Neural progenitor cell (in vitro differentiated cells): ENCODE results near the gene PAK6. TPM values are rescaled to one million over a fixed set of nuclear protein-coding genes. Genes with fewer than 3 reads are reported as not detected.

Experiments used
- DNase-seq: peaks from one replicate; pipeline ENCODE4 v3.0.0-alpha.2; 2016; ENCODE audit warnings: low spot score
- H2AFZ ChIP-seq: fragments of 200-600 bp; sonication (generic); replicated peaks from 2 replicates; pipeline ENCODE4 v1.6.1; 2016; ENCODE audit warnings: antibody characterized with exemption
- H3F3A ChIP-seq: fragments of 200-600 bp; sonication (generic); 2 replicates; pipeline ENCODE4 v1.6.1; 2016; ENCODE audit warnings: antibody characterized with exemption, low read depth
- H3K27ac ChIP-seq: fragments of 200-600 bp; sonication (generic); 2 replicates; pipeline ENCODE4 v1.5.1; 2016; ENCODE audit warnings: mild to moderate bottlenecking
- H3K27me3 ChIP-seq: fragments of 200-600 bp; sonication (generic); 2 replicates; pipeline ENCODE4 v1.6.1; 2016; ENCODE audit warnings: mild to moderate bottlenecking, moderate library complexity
- H3K36me3 ChIP-seq: fragments of 200-600 bp; sonication (generic); 2 replicates; pipeline ENCODE4 v1.5.1; 2016
- H3K4me1 ChIP-seq: fragments of 200-600 bp; sonication (generic); 2 replicates; pipeline ENCODE4 v1.6.1; 2016; ENCODE audit warnings: mixed run types
- H3K4me2 ChIP-seq: fragments of 200-600 bp; sonication (generic); 2 replicates; pipeline ENCODE4 v1.6.1; 2016
- H3K4me3 ChIP-seq: fragments of 200-600 bp; sonication (generic); 2 replicates; pipeline ENCODE4 v1.5.1; 2016
- H3K79me2 ChIP-seq: fragments of 200-600 bp; sonication (generic); 2 replicates; pipeline ENCODE4 v1.6.1; 2016; ENCODE audit warnings: low read depth
- H3K9ac ChIP-seq: fragments of 200-600 bp; sonication (generic); 2 replicates; pipeline ENCODE4 v1.6.1; 2016
- H3K9me3 ChIP-seq: fragments of 200-600 bp; sonication (generic); 2 replicates; pipeline ENCODE4 v1.5.1; 2016; ENCODE audit warnings: low read depth
- H4K20me1 ChIP-seq: fragments of 200-600 bp; sonication (generic); 2 replicates; pipeline ENCODE4 v1.6.1; 2016; ENCODE audit warnings: low read depth
- H3K27ac Mint-ChIP-seq: 3 replicates; pipeline ENCODE4 v1.8.0; 2021; ENCODE audit warnings: mixed read lengths
- H3K27me3 Mint-ChIP-seq: 2 replicates; pipeline ENCODE4 v1.8.0; 2022; ENCODE audit warnings: low read depth, mild to moderate bottlenecking, inconsistent platforms, moderate library complexity, mixed read lengths; ENCODE audit not compliant: insufficient read depth
- H3K36me3 Mint-ChIP-seq: 3 replicates; pipeline ENCODE4 v1.8.0; 2021; ENCODE audit warnings: mixed read lengths
- H3K4me1 Mint-ChIP-seq: 3 replicates; pipeline ENCODE4 v1.8.0; 2021; ENCODE audit warnings: mixed read lengths
- H3K4me3 Mint-ChIP-seq: 3 replicates; pipeline ENCODE4 v1.8.0; 2021; ENCODE audit warnings: mild to moderate bottlenecking, moderate library complexity, mixed read lengths
- H3K9me3 Mint-ChIP-seq: 3 replicates; pipeline ENCODE4 v1.8.0; 2020; ENCODE audit warnings: mixed read lengths
- CTCF ChIP-seq: fragments of 200-600 bp; sonication (generic); IDR thresholded peaks from 2 replicates; pipeline ENCODE4 v1.5.1; 2017; ENCODE audit warnings: antibody characterized with exemption, mild to moderate bottlenecking
- EZH2 ChIP-seq: fragments of 200-600 bp; sonication (generic); IDR thresholded peaks from 2 replicates; pipeline ENCODE4 v1.6.1; 2017; ENCODE audit warnings: antibody characterized with exemption, mild to moderate bottlenecking, moderate library complexity
- EZH2phosphoT487 ChIP-seq: fragments of 200-600 bp; sonication (generic); IDR thresholded peaks from 2 replicates; pipeline ENCODE4 v1.6.1; 2017; ENCODE audit warnings: antibody characterized with exemption
- total RNA-seq: library from RNA; depleted of rRNA; stranded (reverse); fragments of >200 nt; gene quantifications from 2 replicates; pipeline ENCODE4 v1.2.3, GENCODE V29; 2015; ENCODE audit warnings: low replicate concordance

PAK6 gene
- total RNA-seq, 1 donor from 2014 or later: not detected

GRCh38 chr15:40286794-40287193 is 47.9 kb downstream of the PAK6 start:
- no peak overlapping the region for H3K4me3 Mint-ChIP-seq
- H2AFZ ChIP-seq: no peak overlapping the region
- peaks cover 9% of the 10 kb centered on the region for H4K20me1 ChIP-seq
- H3K27ac Mint-ChIP-seq: no peak overlapping the region
- H3K79me2 ChIP-seq: no peaks in the 10 kb centered on the region
- peaks cover 21% of the 10 kb centered on the region for H3F3A ChIP-seq
- no peak for DNase-seq
- H3K36me3 Mint-ChIP-seq: no peaks in the 10 kb centered on the region
- no peak overlapping the region for H3K9ac ChIP-seq
- H3K9me3 Mint-ChIP-seq: no peaks in the 10 kb centered on the region
- H3K36me3 ChIP-seq: no peaks in the 10 kb centered on the region
- no peak overlapping the region for H3K4me2 ChIP-seq
- TF ChIP-seq EZH2phosphoT487 (no peak), EZH2 (no peak), CTCF (no peak)
- peaks cover 38% of the 10 kb centered on the region for H3K27me3 Mint-ChIP-seq
- H3K27me3 ChIP-seq: peaks cover 100% of the 10 kb centered on the region
- H3K4me1 Mint-ChIP-seq: peaks cover 42% of the 10 kb centered on the region
- no peak overlapping the region for H3K4me3 ChIP-seq
- H3K4me1 ChIP-seq: peaks cover 35% of the 10 kb centered on the region
- no peaks in the 10 kb centered on the region for H3K9me3 ChIP-seq
- no peak overlapping the region for H3K27ac ChIP-seq

DNA sequence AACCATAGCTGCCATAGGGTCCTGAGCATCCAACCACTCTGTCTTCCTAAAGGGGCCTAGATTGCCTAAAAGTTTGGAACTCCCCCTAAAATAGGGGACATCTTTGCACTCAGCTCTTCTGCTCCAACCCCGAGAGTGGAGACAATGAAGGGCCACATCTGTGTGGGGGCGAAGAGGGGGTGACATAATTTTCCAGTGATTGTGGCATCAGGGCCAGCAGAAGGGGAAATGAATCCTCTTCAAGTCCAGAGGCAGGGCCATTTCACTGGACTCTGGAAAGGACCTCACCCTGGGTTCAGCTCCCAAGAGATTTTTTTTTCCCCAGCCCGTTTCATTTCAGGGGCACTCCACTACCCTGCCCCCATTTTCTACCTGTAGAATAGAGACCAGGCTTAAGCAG is 48.6 kb downstream of the PAK6 start:
- H3K27me3 Mint-ChIP-seq: peaks cover 40% of the 10 kb centered on the region
- Histone ChIP-seq H3F3A (peaks cover 21% of the 10 kb centered on the region), H3K9ac (no peak overlapping the region), H3K36me3 (no peaks in the 10 kb centered on the region), H3K4me2 (no peak overlapping the region), H3K9me3 (no peaks in the 10 kb centered on the region), H3K27ac (no peak overlapping the region), H3K27me3 (peaks cover 100% of the 10 kb centered on the region), H3K79me2 (no peaks in the 10 kb centered on the region), H4K20me1 (peaks cover 9% of the 10 kb centered on the region), H3K4me1 (peaks cover 32% of the 10 kb centered on the region), H3K4me3 (no peak overlapping the region), H2AFZ (no peak overlapping the region)
- H3K36me3 Mint-ChIP-seq: no peaks in the 10 kb centered on the region
- DNase-seq: no peak
- no peak overlapping the region for H3K27ac Mint-ChIP-seq
- peaks cover 48% of the 10 kb centered on the region for H3K4me1 Mint-ChIP-seq
- no peak for TF ChIP-seq CTCF
- no peak for TF ChIP-seq EZH2phosphoT487
- H3K9me3 Mint-ChIP-seq: no peaks in the 10 kb centered on the region
- H3K4me3 Mint-ChIP-seq: no peak overlapping the region

- Histone ChIP-seq H3K4me3 (no peak overlapping the region), H3K36me3 (no peaks in the 10 kb centered on the region), H4K20me1 (peaks cover 9% of the 10 kb centered on the region), H3K9me3 (no peaks in the 10 kb centered on the region), H3K27ac (no peak overlapping the region), H3K9ac (no peak overlapping the region), H2AFZ (no peak overlapping the region), H3K4me1 (peaks cover 28% of the 10 kb centered on the region), H3K79me2 (no peaks in the 10 kb centered on the region), H3K4me2 (no peak overlapping the region), H3F3A (peaks cover 21% of the 10 kb centered on the region), H3K27me3 (peaks cover 100% of the 10 kb centered on the region)
- H3K4me1 Mint-ChIP-seq: peaks cover 53% of the 10 kb centered on the region
- TF ChIP-seq EZH2phosphoT487 (no peak), CTCF (no peak), EZH2 (no peak)
- H3K27ac Mint-ChIP-seq: no peak overlapping the region
- no peak overlapping the region for H3K4me3 Mint-ChIP-seq
- no peaks in the 10 kb centered on the region for H3K9me3 Mint-ChIP-seq
- H3K36me3 Mint-ChIP-seq: no peaks in the 10 kb centered on the region
- H3K27me3 Mint-ChIP-seq: peaks cover 35% of the 10 kb centered on the region
- DNase-seq: no peak
These were observed 49.1 kb downstream of the PAK6 start for GRCh38 chr15:40287968-40288367.
